Endothelial cell of umbilical vein (primary cell): ENCODE results near the gene CHAC1.

Source experiments
- POLR2A ChIP-seq: IDR thresholded peaks from 2 replicates; pipeline ENCODE4 v1.6.1; 2012; ENCODE audit warnings: low read depth, mild to moderate bottlenecking, control low read depth, low read length
- POLR2AphosphoS5 ChIP-seq: IDR thresholded peaks from 2 replicates; pipeline ENCODE4 v1.6.1; 2012; ENCODE audit warnings: low read depth, mild to moderate bottlenecking, control low read depth, low read length, moderate library complexity; ENCODE audit not compliant: insufficient read depth
- TF ChIP-seq, protein P1 (sequence below), 2 donors: IDR thresholded peaks; 1 replicate in 1 of 2; 2 replicates in 1 of 2; pipeline ENCODE4 v1.5.1; 2011; ENCODE audit warnings: low read length in 2 of 2, mild to moderate bottlenecking in 2 of 2, moderate library complexity in 2 of 2, control low read depth in 1 of 2, inconsistent platforms in 1 of 2, low read depth in 1 of 2; ENCODE audit not compliant: insufficient read depth in 1 of 2; ENCODE audit errors: extremely low read depth in 1 of 2

GRCh38 chr15:40911693-40912092 is 41.6 kb upstream of the CHAC1 start:
- no peak for TF ChIP-seq POLR2A
- TF ChIP-seq, protein P1, sequence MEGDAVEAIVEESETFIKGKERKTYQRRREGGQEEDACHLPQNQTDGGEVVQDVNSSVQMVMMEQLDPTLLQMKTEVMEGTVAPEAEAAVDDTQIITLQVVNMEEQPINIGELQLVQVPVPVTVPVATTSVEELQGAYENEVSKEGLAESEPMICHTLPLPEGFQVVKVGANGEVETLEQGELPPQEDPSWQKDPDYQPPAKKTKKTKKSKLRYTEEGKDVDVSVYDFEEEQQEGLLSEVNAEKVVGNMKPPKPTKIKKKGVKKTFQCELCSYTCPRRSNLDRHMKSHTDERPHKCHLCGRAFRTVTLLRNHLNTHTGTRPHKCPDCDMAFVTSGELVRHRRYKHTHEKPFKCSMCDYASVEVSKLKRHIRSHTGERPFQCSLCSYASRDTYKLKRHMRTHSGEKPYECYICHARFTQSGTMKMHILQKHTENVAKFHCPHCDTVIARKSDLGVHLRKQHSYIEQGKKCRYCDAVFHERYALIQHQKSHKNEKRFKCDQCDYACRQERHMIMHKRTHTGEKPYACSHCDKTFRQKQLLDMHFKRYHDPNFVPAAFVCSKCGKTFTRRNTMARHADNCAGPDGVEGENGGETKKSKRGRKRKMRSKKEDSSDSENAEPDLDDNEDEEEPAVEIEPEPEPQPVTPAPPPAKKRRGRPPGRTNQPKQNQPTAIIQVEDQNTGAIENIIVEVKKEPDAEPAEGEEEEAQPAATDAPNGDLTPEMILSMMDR (IDR thresholded peaks at IDR 0.05; ENCODE audit: extremely low read depth in 1 of 2, insufficient read depth in 1 of 2, low read depth in 1 of 2, low read length in 2 of 2): no peak
- TF ChIP-seq POLR2AphosphoS5: no peak
